Measurements from ENCODE around the gene LDLR. TPM values are rescaled to one million over a fixed set of nuclear protein-coding genes. Genes with fewer than 3 reads are reported as not detected.

LDLR gene
- total and polyA plus RNA-seq, 2 donors (not counting 1 experiment from before 2014, with no cell fraction given), result 1.8 to 4.8 TPM

GRCh38 chr19:11164879-11165406, 75.7 kb downstream of the LDLR start:
- Histone ChIP-seq H3K79me2 (ENCODE audit: control insufficient read depth, insufficient read depth, low read length) (no peaks in the 10 kb centered on the region), H3K4me3 (ENCODE audit: control extremely low read depth in 1 of 5, extremely low read depth in 1 of 5, insufficient read depth in 1 of 5, low read depth in 2 of 5, low read length in 4 of 5) (no peak overlapping the region), H3K4me2 (replicated peaks; ENCODE audit: low read depth, low read length, poor library complexity, severe bottlenecking) (no peak overlapping the region), H3K27ac (ENCODE audit: low read length in 2 of 2) (no peak overlapping the region), H3K9me3 (ENCODE audit: control extremely low read depth in 1 of 3, control insufficient read depth in 2 of 3, insufficient read depth in 1 of 3, low read length in 2 of 3) (peaks cover 0 to 17% (median 3%) of the 10 kb centered on the region in 3 donors), H4K20me1 (ENCODE audit: control insufficient read depth, insufficient read depth, low read length, poor library complexity, severe bottlenecking) (no peaks in the 10 kb centered on the region), H3K36me3 (replicated peaks in 1 of 2; ENCODE audit: control extremely low read depth in 1 of 2, control insufficient read depth in 1 of 2, extremely low read depth in 1 of 2, insufficient read depth in 2 of 2, low read length in 1 of 2) (no peaks in the 10 kb centered on the region), H2AFZ (ENCODE audit: insufficient read depth, low read depth, low read length, poor library complexity, severe bottlenecking) (no peak overlapping the region), H3K27me3 (replicated peaks in 1 of 4; ENCODE audit: control extremely low read depth in 1 of 4, control insufficient read depth in 3 of 4, insufficient read depth in 4 of 4, low read length in 3 of 4) (no peaks in the 10 kb centered on the region), H3K4me1 (ENCODE audit: control insufficient read depth in 2 of 2, insufficient read depth in 2 of 2, low read length in 2 of 2) (no peaks in the 10 kb centered on the region), H3K9ac (ENCODE audit: low read length) (no peak overlapping the region)
- intact Hi-C loops (cut with micrococcal nuclease), result no loop called here
- no peak overlapping the region for H3K27ac Mint-ChIP-seq
- peaks cover 1% of the 10 kb centered on the region for H3K27me3 Mint-ChIP-seq
- TF ChIP-seq, protein P1, sequence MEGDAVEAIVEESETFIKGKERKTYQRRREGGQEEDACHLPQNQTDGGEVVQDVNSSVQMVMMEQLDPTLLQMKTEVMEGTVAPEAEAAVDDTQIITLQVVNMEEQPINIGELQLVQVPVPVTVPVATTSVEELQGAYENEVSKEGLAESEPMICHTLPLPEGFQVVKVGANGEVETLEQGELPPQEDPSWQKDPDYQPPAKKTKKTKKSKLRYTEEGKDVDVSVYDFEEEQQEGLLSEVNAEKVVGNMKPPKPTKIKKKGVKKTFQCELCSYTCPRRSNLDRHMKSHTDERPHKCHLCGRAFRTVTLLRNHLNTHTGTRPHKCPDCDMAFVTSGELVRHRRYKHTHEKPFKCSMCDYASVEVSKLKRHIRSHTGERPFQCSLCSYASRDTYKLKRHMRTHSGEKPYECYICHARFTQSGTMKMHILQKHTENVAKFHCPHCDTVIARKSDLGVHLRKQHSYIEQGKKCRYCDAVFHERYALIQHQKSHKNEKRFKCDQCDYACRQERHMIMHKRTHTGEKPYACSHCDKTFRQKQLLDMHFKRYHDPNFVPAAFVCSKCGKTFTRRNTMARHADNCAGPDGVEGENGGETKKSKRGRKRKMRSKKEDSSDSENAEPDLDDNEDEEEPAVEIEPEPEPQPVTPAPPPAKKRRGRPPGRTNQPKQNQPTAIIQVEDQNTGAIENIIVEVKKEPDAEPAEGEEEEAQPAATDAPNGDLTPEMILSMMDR (IDR thresholded peaks at IDR 0.05), result no peak
- no peak for TF ChIP-seq EZH2 (IDR thresholded peaks at IDR 0.05; ENCODE audit: borderline replicate concordance, insufficient read depth, low read depth, low read length, poor library complexity, severe bottlenecking)
- no peaks in the 10 kb centered on the region for H3K4me1 Mint-ChIP-seq
- ChIA-PET POLR2A (no interaction called here), CTCF (no interaction called here)
- no peak for DNase-seq
- peaks cover 2% of the 10 kb centered on the region for H3K9me3 Mint-ChIP-seq (ENCODE audit: insufficient read depth)
- no peak for ATAC-seq (ENCODE audit: low read depth)
- WGBS (ENCODE audit: insufficient coverage), result 91% methylated on average over 12 of the region's 17 CpGs
- no peak overlapping the region for H3K4me3 Mint-ChIP-seq

GRCh38 chr19:11165486-11166030, 76.3 kb downstream of the LDLR start:
- ATAC-seq (ENCODE audit: low read depth) (no peak), DNase-seq (no peak)
- Histone ChIP-seq H4K20me1 (ENCODE audit: control insufficient read depth, insufficient read depth, low read length, poor library complexity, severe bottlenecking) (no peaks in the 10 kb centered on the region), H3K4me1 (ENCODE audit: control insufficient read depth in 2 of 2, insufficient read depth in 2 of 2, low read length in 2 of 2) (no peaks in the 10 kb centered on the region), H3K36me3 (replicated peaks in 1 of 2; ENCODE audit: control extremely low read depth in 1 of 2, control insufficient read depth in 1 of 2, extremely low read depth in 1 of 2, insufficient read depth in 2 of 2, low read length in 1 of 2) (no peaks in the 10 kb centered on the region), H2AFZ (ENCODE audit: insufficient read depth, low read depth, low read length, poor library complexity, severe bottlenecking) (no peak overlapping the region), H3K4me2 (replicated peaks; ENCODE audit: low read depth, low read length, poor library complexity, severe bottlenecking) (no peak overlapping the region), H3K4me3 (ENCODE audit: control extremely low read depth in 1 of 5, extremely low read depth in 1 of 5, insufficient read depth in 1 of 5, low read depth in 2 of 5, low read length in 4 of 5) (no peak overlapping the region), H3K9me3 (ENCODE audit: control extremely low read depth in 1 of 3, control insufficient read depth in 2 of 3, insufficient read depth in 1 of 3, low read length in 2 of 3) (peaks cover 0 to 11% (median 0%) of the 10 kb centered on the region in 3 donors), H3K9ac (ENCODE audit: low read length) (no peak overlapping the region), H3K27ac (ENCODE audit: low read length in 2 of 2) (no peak overlapping the region), H3K79me2 (ENCODE audit: control insufficient read depth, insufficient read depth, low read length) (no peaks in the 10 kb centered on the region), H3K27me3 (replicated peaks in 1 of 4; ENCODE audit: control extremely low read depth in 1 of 4, control insufficient read depth in 3 of 4, insufficient read depth in 4 of 4, low read length in 3 of 4) (no peaks in the 10 kb centered on the region)
- 95% methylated on average over 9 of the region's 13 CpGs for WGBS (ENCODE audit: insufficient coverage)
- no peaks in the 10 kb centered on the region for H3K9me3 Mint-ChIP-seq (ENCODE audit: insufficient read depth)
- no peak overlapping the region for H3K27ac Mint-ChIP-seq
- no peak overlapping the region for H3K4me3 Mint-ChIP-seq
- no peak for TF ChIP-seq EZH2 (IDR thresholded peaks at IDR 0.05; ENCODE audit: borderline replicate concordance, insufficient read depth, low read depth, low read length, poor library complexity, severe bottlenecking)
- TF ChIP-seq, protein P1 (IDR thresholded peaks at IDR 0.05), result no peak
- peaks cover 3% of the 10 kb centered on the region for H3K27me3 Mint-ChIP-seq
- ChIA-PET CTCF (interaction anchor here (1.2 kb wide), 1 partner anchor 39 kb away, joined by 5 read pairs; no protein-coding TSS in a partner anchor), POLR2A (no interaction called here)
- H3K4me1 Mint-ChIP-seq, result no peaks in the 10 kb centered on the region
- intact Hi-C loops (cut with micrococcal nuclease), result no loop called here
